LNCAP (cell line): ENCODE measurements around the gene TNFSF13.

Experiments
- CTCF ChIP-seq: fragments of 450-650 bp; IDR thresholded peaks from 2 replicates; pipeline ENCODE4 v1.5.1; 2017; ENCODE audit warnings: mild to moderate bottlenecking

Gene TNFSF13

GRCh38 chr17:7583253-7584109 lies 24.9 kb downstream of the TNFSF13 start, which contains the start of gene MPDU1:
Gene MPDU1 (plus strand): TSS chr17:7583852. CDS start chr17:7583863, 11 bp downstream.
- TF ChIP-seq CTCF: no peak

- TF ChIP-seq CTCF: peak; percentile 65
Observed at GRCh38 chr17:7586673-7587419, 28.3 kb downstream of the TNFSF13 start.

- no peak for TF ChIP-seq CTCF
Observed at GRCh38 chr17:7587420-7588151, 29.0 kb downstream of the TNFSF13 start.

GRCh38 chr17:7588553-7589203 lies 30.1 kb downstream of the TNFSF13 start:
- TF ChIP-seq CTCF: no peak

GRCh38 chr17:7589204-7589868 lies 30.8 kb downstream of the TNFSF13 start:
- peak; percentile 49; the same call in 1 of the 2 replicates for TF ChIP-seq CTCF

GRCh38 chr17:7589891-7590691 lies 31.5 kb downstream of the TNFSF13 start, which contains the start of gene SOX15:
Gene SOX15 (minus strand): TSS chr17:7590094. CDS start chr17:7589676, 418 bp downstream.
- no peak for TF ChIP-seq CTCF
